GM18858 (cell line): ENCODE measurements around the gene MXRA7.
"Not testable (repeated sequence)": the region's sequence is repeated elsewhere in the genome, so short reads cannot be mapped to it uniquely, and the experiment has no call there.

ENCODE experiments used
- ATAC-seq: cut with Tn5 transposase; IDR thresholded peaks from one replicate; pipeline ENCODE4 v1.9.1; 2021; ENCODE audit not compliant: unreplicated experiment

The MXRA7 gene, protein sequence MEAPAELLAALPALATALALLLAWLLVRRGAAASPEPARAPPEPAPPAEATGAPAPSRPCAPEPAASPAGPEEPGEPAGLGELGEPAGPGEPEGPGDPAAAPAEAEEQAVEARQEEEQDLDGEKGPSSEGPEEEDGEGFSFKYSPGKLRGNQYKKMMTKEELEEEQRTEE

DNA sequence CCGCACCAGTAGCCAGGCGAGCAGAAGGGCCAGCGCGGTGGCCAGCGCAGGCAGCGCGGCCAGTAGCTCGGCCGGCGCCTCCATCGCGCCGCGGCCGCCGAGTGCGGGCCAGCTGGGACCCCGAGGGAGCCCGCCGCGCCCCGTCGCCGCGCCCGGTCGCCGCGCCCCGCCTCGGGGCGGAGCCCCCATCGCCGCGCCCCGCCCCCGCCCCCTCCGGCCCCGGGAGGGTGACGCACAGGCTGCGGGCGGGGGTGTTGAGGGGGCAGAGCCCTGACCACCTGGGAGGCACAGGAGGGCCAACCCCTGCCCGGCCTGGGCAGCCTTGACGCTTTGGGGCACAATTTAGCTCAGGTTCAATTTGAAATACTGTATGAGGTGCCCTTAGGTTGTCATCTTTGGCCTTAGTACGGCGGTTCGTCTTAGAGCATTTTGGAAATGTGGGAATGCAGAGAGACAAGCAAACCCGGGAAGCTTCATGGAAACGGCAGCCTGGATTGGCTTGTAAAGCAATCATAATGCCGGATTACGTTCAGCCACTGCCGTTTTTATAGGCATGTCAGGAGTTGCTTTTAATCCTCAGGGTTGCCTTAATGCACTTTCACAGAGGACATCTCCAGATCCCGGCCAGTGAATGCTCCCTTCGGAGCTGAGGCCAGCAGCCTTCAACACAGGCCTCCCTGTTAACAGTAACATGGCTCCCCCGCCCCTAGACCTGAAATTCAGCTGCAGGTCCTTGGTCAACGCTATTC is at the start of gene MXRA7:
Gene MXRA7 (minus strand): TSS at position 103 of the 749 bp plus-strand sequence. CDS start 19 bp downstream, at position 84.
- ATAC-seq = no peak

DNA sequence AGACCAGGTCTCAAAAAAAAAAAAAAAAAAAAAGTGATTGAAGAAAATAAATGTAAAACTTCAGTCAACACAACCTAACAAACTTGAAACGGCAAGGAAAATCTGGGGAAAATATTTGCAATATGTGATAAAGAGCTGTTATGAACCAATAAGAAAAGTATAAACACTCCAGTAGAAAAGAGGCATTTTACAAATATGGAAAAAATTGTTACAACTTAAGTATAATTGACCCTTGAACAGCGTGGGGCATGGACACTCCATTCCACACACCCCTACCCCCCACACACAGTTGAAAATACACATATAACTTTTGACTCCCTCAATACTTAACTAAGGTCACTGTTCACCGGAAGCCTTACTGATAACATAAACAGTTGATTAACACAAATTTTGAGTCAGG is 47.8 kb upstream of the MXRA7 start:
- no peak for ATAC-seq

- ATAC-seq = no peak
These were observed 46.5 kb upstream of the MXRA7 start for GRCh38 chr17:76757256-76757655.

DNA sequence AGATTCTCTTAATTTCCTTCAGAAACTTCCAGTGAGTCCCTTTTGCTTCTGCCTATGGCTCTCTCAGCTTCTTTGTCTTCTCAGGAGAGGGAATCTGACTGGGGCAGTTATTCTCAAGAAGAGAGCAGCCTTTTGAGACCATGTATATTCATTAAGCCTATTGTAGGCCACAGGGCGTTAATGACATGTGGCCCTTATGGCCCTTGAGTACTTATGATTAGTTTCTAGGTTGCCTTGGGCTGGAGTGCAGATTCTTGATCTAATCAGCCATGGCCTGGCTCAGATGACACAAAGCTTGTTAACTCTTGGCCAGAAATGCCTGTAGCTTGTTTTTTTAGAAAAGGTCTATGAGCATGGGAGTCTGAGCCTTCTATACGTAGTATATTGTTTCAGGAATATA is 44.5 kb upstream of the MXRA7 start:
- no peak for ATAC-seq

DNA sequence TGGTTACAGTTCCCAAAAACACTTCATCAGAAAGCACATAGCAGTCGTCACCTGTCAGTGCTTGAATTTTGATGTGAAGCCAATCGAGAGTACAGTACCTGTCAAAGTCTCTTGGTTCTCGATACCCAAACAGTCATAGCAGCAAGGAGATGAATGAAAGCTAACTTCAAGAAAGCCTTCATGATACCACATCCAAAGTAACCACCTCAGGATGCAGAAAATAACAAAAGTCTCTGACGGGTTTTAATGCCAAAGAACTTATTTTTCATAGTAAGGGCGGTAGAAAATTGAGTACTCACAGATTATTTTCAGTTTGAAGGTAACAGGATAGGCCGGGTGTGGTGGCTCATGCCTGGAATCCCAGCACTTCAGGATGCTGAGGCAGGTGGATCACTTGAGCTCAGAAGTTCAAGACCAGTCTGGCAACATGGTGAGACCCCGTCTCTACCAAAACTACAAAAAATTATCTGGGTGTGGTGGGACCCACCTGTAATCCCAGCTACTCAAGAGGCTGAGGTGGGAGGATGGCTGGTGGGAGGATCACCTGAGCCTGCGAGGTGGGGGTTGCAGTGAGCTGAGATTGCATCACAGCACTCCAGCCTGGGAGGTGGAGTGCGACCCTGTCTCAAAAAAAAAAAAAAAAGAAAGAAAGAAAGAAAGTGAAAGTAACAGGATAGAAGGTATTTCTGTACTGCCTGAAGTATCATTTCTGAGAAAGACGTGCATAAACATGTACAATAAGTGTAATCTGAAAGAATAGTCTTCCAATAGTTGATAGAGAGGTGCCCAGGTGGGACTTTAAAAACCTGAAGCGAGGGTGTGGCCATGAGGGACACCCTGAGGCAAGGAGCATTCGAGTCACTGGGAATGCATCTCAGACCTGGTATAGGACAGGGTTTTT is 42.5 kb upstream of the MXRA7 start:
- no peak for ATAC-seq

DNA sequence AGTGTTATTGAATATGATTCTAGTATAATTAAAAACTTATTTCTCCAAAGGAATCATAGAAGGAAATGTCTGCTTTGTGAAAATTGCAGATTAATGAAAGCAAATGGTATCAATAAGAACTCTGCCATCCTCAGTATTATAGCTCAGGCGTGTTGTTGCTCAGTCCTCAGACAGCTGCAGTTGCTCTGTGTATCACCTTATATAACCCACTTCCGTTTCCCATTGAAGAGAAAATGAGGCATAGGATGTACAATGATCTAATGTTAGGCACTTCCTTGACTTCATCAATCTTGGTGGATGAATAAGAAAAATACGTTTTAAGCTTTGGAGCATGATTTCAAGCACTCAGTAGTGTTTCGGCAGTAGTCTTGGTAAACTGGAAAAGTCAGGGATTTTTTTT is 41.2 kb upstream of the MXRA7 start:
- ATAC-seq = no peak

DNA sequence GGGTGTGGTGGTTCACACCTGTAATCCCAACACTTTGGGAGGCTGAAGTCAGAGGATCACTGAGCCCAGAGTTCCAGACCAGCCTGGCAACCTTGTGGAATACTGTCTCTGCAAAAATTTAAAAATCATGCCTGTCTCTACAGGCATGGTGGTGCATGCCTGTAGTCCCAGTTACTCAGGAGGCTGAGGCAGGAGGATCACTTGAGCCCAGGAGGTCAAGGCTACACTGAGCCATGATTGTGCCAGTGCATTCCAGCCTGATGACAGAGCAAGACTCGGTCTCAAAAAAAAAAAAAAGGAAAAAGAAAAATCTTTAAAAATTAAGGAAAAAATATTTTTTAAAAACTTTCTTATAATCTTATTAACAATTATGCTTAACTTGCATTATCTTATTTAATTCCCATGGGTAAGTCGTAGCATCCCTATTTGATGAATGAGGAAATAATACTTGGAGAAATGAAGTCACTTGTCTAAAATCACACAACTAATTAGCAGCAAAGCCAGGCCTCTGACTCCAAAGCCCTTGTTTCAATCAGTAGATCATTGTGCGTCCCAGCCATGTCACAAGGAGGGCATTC is 40.7 kb upstream of the MXRA7 start:
- no peak for ATAC-seq

GRCh38 chr17:76748657-76749056 is 37.9 kb upstream of the MXRA7 start:
- no peak for ATAC-seq

DNA sequence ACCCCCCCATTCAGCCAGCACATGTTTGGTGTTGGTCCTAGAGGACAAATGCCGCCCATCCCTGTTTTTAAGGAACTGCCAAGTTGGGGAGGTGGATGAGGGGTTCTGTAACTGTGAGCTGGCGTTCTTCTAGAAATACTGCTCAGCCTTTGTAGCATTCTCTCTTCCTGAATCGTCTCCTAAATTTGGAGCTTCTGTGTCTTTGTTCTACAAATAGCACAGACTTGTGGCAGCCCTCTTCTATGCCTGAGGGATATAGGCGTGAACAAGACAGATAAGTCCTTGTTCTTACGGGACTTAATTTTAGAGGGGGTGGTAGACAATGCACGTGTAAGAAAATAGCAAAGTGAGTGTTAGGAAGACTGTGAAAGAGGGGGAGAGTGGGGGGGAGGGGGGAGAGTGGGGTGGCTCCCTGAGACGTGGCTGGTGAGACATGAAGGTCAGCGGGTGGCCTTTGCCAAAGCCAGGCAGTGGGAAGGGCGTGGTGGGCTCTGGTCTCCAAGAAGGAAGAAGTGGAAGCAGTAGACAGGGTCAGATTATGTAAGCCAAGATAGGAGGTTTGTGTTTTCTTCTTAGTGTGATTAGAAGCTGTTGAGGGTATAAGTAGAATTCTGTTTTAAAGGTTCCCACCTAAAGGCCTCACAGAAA is 37.1 kb upstream of the MXRA7 start:
- ATAC-seq = no peak

GRCh38 chr17:76745785-76746184 is 35.0 kb upstream of the MXRA7 start:
- ATAC-seq = not testable (repeated sequence)

DNA sequence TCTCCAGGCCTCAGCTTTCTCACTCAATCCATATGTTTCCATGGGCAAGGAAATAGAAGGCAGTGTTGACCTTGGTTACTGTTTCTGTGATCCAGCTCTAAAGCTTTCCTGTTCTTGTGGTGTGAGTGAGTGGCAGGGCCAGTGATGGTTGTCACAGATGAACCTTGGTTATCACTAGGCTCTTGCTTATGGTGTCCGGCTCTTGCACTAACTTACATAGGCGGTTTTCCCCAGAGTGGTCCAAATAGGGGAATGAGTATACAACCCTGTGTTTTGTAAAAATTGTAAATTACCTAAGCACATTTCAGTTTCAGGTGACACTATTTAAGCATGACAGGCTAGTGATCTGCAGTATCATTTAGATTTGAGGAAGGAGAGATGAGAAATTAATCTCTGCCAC is 34.0 kb upstream of the MXRA7 start:
- ATAC-seq = no peak

- no peak for ATAC-seq
These were observed 32.2 kb upstream of the MXRA7 start for GRCh38 chr17:76742958-76743357.

DNA sequence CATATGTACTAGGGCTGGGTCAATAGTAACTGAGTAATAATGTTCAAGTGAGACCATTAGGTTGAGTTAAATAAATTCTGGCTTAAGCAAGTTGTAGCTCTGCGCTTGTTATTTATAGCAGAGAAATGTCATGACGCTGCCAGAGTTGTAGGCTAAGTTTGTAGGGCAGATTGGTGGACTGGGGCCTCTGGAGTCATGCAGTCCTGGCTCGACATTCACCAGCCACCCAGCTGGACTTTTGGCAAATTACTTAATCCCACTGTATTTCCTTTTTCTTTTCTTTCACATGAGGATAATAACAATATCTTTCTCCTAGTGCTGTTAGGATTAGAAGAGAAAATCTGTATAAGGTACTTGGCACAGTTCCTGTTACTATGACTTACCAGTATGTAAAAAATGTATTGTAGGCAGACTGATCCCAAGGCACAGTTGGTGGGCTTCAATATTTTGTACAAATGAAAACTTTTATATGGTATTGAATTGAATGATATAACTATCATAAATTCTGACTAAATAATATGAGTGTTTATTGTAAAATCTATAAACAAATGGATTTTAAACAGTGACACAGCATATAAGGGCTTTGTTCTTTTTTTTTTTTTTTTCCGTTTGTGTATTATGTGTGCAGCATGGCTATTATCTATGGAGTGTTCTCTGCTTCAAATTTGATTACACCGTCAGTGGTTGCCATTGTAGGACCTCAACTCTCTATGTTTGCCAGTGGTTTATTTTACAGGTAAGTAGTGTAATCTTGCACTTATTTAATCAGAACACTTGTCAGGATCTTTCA is 29.8 kb upstream of the MXRA7 start:
- ATAC-seq = no peak

GRCh38 chr17:76739568-76740115 is 28.9 kb upstream of the MXRA7 start:
- ATAC-seq = not testable (repeated sequence)

DNA sequence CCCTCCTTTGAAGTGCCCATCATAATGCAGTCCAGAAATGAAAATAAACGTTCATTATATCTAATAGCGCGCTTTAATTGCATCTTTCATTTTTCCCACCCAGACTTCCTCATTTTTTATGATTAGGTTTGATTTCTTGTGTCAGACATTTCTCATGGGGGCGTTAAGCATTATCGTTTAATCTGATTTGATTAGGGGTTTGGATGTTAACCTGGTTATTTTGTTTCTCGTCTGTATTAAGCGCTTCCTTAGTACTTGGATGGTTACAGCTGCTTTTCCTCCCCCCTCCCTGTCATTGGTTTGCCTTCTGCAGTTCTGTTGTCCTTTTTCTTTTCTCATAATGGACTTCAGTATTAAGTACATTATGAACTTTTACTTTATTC is 27.7 kb upstream of the MXRA7 start:
- no peak for ATAC-seq

DNA sequence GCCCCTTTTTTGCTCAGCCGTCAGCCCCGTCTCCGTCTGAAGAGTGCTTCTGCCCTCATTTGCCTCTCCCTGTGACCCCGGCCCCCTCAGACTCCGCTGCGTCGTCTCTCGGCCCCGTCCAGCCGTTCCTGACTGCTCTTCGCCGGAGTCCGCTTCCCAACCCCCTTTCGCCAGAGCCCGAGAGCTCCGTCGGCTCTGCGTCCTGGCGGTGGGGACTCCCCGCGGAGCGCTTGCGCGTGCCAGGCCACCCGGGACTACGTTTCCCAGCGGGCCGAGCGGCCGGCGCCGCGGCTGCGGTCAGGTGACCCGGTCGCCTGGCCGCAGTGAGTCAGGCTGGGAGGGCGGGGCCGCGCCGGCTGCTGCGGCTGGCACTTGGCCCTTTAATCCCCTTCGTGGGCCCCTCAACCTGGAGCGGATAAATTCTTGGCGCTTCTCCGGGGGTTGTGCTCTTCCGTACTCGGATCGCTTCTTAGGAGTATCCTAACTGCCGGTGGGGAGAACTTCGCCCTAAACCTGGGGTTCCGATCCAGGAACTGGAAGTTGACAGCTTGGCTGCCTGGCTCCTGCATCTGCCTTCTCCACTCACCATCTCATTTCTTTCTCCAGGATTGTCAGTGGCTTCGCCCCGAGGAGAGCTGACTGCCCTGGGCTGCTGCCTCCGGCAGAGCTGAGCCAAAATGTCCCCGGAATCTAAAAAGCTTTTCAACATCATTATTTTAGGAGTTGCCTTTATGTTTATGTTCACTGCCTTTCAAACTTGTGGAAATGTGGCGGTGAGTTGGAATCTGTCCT is 27.1 kb upstream of the MXRA7 start, which contains the start of gene MFSD11:
Gene MFSD11 (plus strand): TSS at position 444 of the 792 bp plus-strand sequence. CDS start 234 bp downstream, at position 678.
- peak; percentile 33 for ATAC-seq

GRCh38 chr17:76737082-76737675 is 26.4 kb upstream of the MXRA7 start, which contains the start of gene SRSF2:
Gene SRSF2 (minus strand): TSS chr17:76737331. CDS start chr17:76737160, 171 bp downstream.
- ATAC-seq = peak; percentile 43

DNA sequence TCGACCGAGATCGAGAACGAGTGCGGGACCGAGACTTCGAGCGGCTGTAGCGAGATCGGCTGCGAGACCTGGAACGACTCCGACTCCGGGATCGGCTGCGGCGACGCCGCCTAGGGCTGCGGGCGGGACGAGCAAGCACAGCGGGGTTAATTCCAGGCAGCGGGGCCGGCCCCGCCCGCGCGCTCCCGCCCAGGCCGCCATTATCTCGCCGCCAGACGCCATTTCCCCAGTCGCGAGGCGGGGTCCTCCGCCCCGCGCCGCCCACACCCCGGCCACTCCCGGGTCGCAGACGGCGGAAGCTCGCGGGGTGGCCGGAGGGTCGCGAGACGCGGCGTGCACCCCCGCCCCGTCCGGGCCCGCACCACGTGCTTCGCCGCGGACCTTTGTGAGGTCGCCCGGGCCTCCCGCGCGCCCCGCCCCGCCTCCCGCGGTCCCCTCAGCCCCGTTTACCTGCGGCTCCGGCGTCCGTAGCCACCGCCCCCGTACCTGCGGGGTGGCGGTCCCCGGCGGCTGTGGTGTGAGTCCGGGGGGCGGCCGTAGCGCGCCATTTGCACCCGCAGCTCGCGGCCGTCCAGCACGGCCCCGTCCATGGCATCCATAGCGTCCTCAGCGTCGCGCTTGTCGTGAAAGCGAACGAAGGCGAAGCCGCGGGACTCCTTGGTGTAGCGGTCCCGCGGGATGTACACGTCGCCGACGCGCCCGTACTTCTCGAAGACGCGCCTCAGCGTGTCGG is 25.8 kb upstream of the MXRA7 start:
- peak; percentile 4 for ATAC-seq
